K562 (cell line): ENCODE measurements around the gene SPATS2L. TPM values are rescaled to one million over a fixed set of nuclear protein-coding genes. Genes with fewer than 3 reads are reported as not detected.
A peak's percentile ranks its signal among the peaks of the same experiment; 100 is the strongest.

Experiments
- ATAC-seq: fragments of 200-7000 bp; cut with Tn5 transposase; 3 replicates; pipeline ENCODE4 v1.9.1; 2020; ENCODE audit warnings: moderate library complexity
- BruUV-seq: library from RNA; stranded (reverse); fragments of 400-500 nt; replicated peaks from 2 replicates; lab custom pipeline; 2021; lab: Mats Ljungman, UMichigan
- CTCF ChIA-PET: fragments of 300-600 bp; formaldehyde crosslinking; extraction: SDS; loops from one replicate; lab custom pipeline; 2021; ENCODE audit warnings: low intra/inter-chr PET ratio; lab: Yijun Ruan, JAX
- POLR2A ChIA-PET: fragments of 300-600, 350-650 bp; sonication (Branson Sonifier 250); formaldehyde crosslinking; extraction: SDS; loops from one replicate; lab custom pipeline; 2021; ENCODE audit warnings: antibody characterized with exemption, inconsistent platforms; lab: Yijun Ruan, JAX
- DNase-seq, 4 experiments: peaks; one replicate each; pipeline versions ENCODE4 v3.0.0 to v3.0.0-alpha.2; 2011 to 2018; ENCODE audit warnings: low spot score in 3 of 4, mixed read lengths in 3 of 4; ENCODE audit errors: extremely low read depth in 1 of 4
- FAIRE-seq: peaks from 2 replicates; lab custom pipeline; 2011; peaks lifted over from hg19 to GRCh38; lab: Jason Lieb, UNC
- H2AFZ ChIP-seq: 2 replicates; pipeline ENCODE4 v1.6.0; 2011; ENCODE audit warnings: low read depth, low read length, control low read depth, inconsistent platforms
- H3K27ac ChIP-seq: fragments of 200-600 bp; 3 replicates; pipeline ENCODE4 v1.8.0; 2011; ENCODE audit warnings: low read depth, mild to moderate bottlenecking, control low read depth, inconsistent platforms, low read length, moderate library complexity, mixed read lengths; ENCODE audit errors: extremely low read depth
- H3K27me3 ChIP-seq, 2 experiments: fragments of 300-600 bp in 1 of 2; 2 replicates in 1 of 2; 3 replicates in 1 of 2; pipeline versions ENCODE4 v1.6.0 to v1.8.0; 2011; ENCODE audit warnings: inconsistent platforms in 2 of 2, low read length in 2 of 2, mild to moderate bottlenecking in 1 of 2, mixed read lengths in 1 of 2, moderate library complexity in 1 of 2; ENCODE audit not compliant: control insufficient read depth in 2 of 2, insufficient read depth in 2 of 2
- H3K36me3 ChIP-seq: fragments of 300-600 bp; 3 replicates; pipeline ENCODE4 v1.8.0; 2011; ENCODE audit warnings: mild to moderate bottlenecking, low read length, inconsistent platforms; ENCODE audit not compliant: control insufficient read depth, insufficient read depth
- H3K4me1 ChIP-seq, 2 experiments: fragments of 200-600 bp in 1 of 2; replicated peaks in 1 of 2; 2 replicates in 1 of 2; 3 replicates in 1 of 2; pipeline versions ENCODE4 v1.5.1 to v1.8.0; 2011; ENCODE audit warnings: inconsistent platforms in 2 of 2, low read length in 2 of 2, mild to moderate bottlenecking in 1 of 2, mixed read lengths in 1 of 2, moderate library complexity in 1 of 2; ENCODE audit not compliant: control insufficient read depth in 2 of 2, insufficient read depth in 2 of 2
- H3K4me2 ChIP-seq: 2 replicates; pipeline ENCODE4 v1.6.1; 2011; ENCODE audit warnings: low read length, control low read depth, inconsistent platforms, mixed read lengths; ENCODE audit not compliant: insufficient read depth
- H3K4me3 ChIP-seq: fragments of 200-600 bp; sonication (generic), shearing (Covaris generic); 2 replicates; pipeline ENCODE4 v1.5.1; 2016; ENCODE audit warnings: control low read depth, inconsistent platforms
- H3K79me2 ChIP-seq: fragments of 200-600 bp; 3 replicates; pipeline ENCODE4 v1.8.0; 2011; ENCODE audit warnings: low read length, inconsistent platforms; ENCODE audit not compliant: control insufficient read depth, insufficient read depth
- H3K9ac ChIP-seq, 2 experiments: 2 replicates each; pipeline versions ENCODE4 v1.6.0 to v1.6.1; 2011; ENCODE audit warnings: low read depth in 2 of 2, low read length in 2 of 2, control low read depth in 1 of 2, inconsistent platforms in 1 of 2, mild to moderate bottlenecking in 1 of 2, mixed read lengths in 1 of 2; ENCODE audit not compliant: insufficient read depth in 1 of 2
- H3K9me1 ChIP-seq: one replicate; pipeline ENCODE4 v1.6.0; 2011; ENCODE audit warnings: inconsistent platforms, mild to moderate bottlenecking, low read length, moderate library complexity; ENCODE audit not compliant: control insufficient read depth, insufficient read depth
- H3K9me3 ChIP-seq: replicated peaks from 2 replicates; pipeline ENCODE4 v1.5.1; 2011; ENCODE audit warnings: low read depth, low read length, inconsistent platforms; ENCODE audit not compliant: control insufficient read depth, insufficient read depth
- H4K20me1 ChIP-seq: replicated peaks from 2 replicates; pipeline ENCODE4 v1.6.1; 2011; ENCODE audit warnings: low read length, inconsistent platforms, mixed read lengths; ENCODE audit not compliant: control insufficient read depth, insufficient read depth
- FOSL1 ChIP-seq: fragments of 200-800 bp; sonication (Bioruptor generic); conservative IDR thresholded peaks from 2 replicates; pipeline ENCODE4 v1.6.1; 2016; ENCODE audit warnings: missing genetic modification characterization, missing compliant biosample characterization
- LARP7 ChIP-seq: fragments of 450-650 bp; IDR thresholded peaks from 2 replicates; pipeline ENCODE4 v1.6.1; 2016
- SAFB ChIP-seq: fragments of 200-400 bp; formaldehyde crosslinking; IDR thresholded peaks from 2 replicates; pipeline ENCODE4 v1.6.1; 2017; ENCODE audit warnings: low read depth, low read length, borderline replicate concordance
- SMARCE1 ChIP-seq: fragments of 450-650 bp; IDR thresholded peaks from 2 replicates; pipeline ENCODE4 v1.7.1; 2016; ENCODE audit warnings: mild to moderate bottlenecking
- WGBS: fragments of 100-300 bp; shearing (Covaris generic); methylation state at CpG from one replicate; pipeline ENCODE4 v1.1.6; 2016; ENCODE audit warnings: low coverage, mixed read lengths; ENCODE audit not compliant: insufficient coverage; ENCODE audit errors: missing lambda C conversion rate; 5-methylcytosine and 5-hydroxymethylcytosine counted together
- in situ Hi-C: fragments of 300-500 bp; cut with MboI; formaldehyde crosslinking; loops from 4 replicates; pipeline ENCODE4 v1.15.0; 2018; ENCODE audit warnings: inconsistent platforms, mixed read lengths
- intact Hi-C: fragments of 100-400 bp; cut with micrococcal nuclease; formaldehyde crosslinking; loops from 2 replicates; pipeline ENCODE4 v1.14.2; 2022
- polyA plus RNA-seq, 8 experiments: library from polyadenylated mRNA; depleted of rRNA in 4 of 8; stranded (reverse) in 5 of 8; unstranded in 3 of 8; fragments of >200 nt; fragmentation: Nextera tagmentation in 2 of 8; fragmentation: Illumina TruSeq in 1 of 8; extraction: Ambion mirVana in 2 of 8; extraction: Trizol in 1 of 8; gene quantifications; 2 replicates each; pipeline versions ENCODE4 v1.2.1 to v1.2.3, GENCODE V29; 2011 to 2014; ENCODE audit warnings: inconsistent platforms in 1 of 8, missing spikeins in 1 of 8
- total RNA-seq, 7 experiments: library from RNA; depleted of rRNA in 6 of 7; stranded (reverse); fragments of >200 nt in 6 of 7; fragmentation: Illumina TruSeq in 2 of 7; extraction: Trizol in 2 of 7; gene quantifications; 2 replicates each; pipeline versions ENCODE4 v1.2.1 to v1.2.3, GENCODE V29; 2011 to 2021; ENCODE audit warnings: low replicate concordance in 1 of 7
- TF ChIP-seq, protein P1 (sequence below): fragments of 450-650 bp; formaldehyde crosslinking; IDR thresholded peaks from 2 replicates; pipeline ENCODE4 v1.4.0; 2022; ENCODE audit warnings: mild to moderate bottlenecking, moderate library complexity
- TF ChIP-seq, protein P2 (sequence below): sonication (generic); formaldehyde crosslinking; IDR thresholded peaks from 2 replicates; pipeline ENCODE4 v1.8.0; 2022; ENCODE audit warnings: missing genetic modification reagents, mild to moderate bottlenecking, moderate library complexity, borderline replicate concordance

Gene SPATS2L
- total and polyA plus RNA-seq, 9 of the 15 experiments (the other 6 are each of a cell fraction or from before 2014, with no cell fraction given), result 11.3 to 41.5 (median 24.9) TPM

DNA sequence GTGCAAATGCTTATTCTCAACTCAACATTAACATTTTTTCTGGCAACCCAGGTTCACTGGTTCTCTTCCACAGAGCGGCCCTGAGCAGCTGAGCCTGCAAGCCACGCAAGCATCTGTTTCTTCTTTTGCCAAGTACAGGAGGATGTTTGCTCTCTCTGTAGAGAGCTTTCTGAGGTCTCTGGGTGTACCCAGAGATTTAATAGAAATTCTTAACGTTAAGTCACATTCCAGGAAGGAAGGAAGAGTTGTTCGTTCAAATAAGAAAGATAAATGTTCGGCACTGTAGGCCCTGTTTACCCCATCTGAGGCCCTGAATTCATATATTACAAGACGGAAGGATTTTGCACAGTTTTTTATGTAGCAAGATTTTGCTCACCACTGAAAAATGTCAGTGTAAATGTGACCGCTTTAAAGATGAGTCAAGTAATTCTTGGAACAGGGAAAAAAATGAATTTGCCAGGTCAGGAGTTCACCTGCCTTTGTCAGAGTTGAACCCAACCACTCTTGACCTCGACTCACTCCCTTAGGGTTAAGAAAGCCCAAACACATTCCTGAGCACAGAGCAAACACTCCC is 173.3 kb downstream of the SPATS2L start:
- H3K27ac ChIP-seq, result no peak overlapping the region
- H3K9me1 ChIP-seq, result no peaks in the 10 kb centered on the region
- H4K20me1 ChIP-seq, result no peaks in the 10 kb centered on the region
- DNase-seq (no peak), ATAC-seq (no peak), FAIRE-seq (no peak)
- no peaks in the 10 kb centered on the region; the same call in 2 of the 3 replicates for H3K36me3 ChIP-seq
- CTCF ChIA-PET, result interaction anchor here (1.0 kb wide), 1 partner anchor 500 kb away, joined by 3 read pairs; no protein-coding TSS in a partner anchor
- POLR2A ChIA-PET, result interaction anchor here (0.6 to 0.7 kb wide), 2 partner anchors 11 to 477 kb away, joined by 3 read pairs; no protein-coding TSS in a partner anchor
- no TSS peak for BruUV-seq
- no peaks in the 10 kb centered on the region for H3K79me2 ChIP-seq
- H2AFZ ChIP-seq, result no peak overlapping the region
- no peak overlapping the region for H3K4me3 ChIP-seq
- peaks cover 4 to 6% of the 10 kb centered on the region in 2 experiments; a peak in 3 of 5 replicates for H3K4me1 ChIP-seq
- in situ Hi-C loops (loop anchor here (10.0 kb wide), 1 partner anchor 225 kb away; no protein-coding TSS in a partner anchor), intact Hi-C loops (loop anchor here (10.0 kb wide), 1 partner anchor 135 kb away; no protein-coding TSS in a partner anchor)
- 0 out of 2 replicates have a peak, but pooled peaks have one; percentile 17 for TF ChIP-seq FOSL1 (tag)
- TF ChIP-seq SMARCE1, result no peak
- TF ChIP-seq, protein P1, sequence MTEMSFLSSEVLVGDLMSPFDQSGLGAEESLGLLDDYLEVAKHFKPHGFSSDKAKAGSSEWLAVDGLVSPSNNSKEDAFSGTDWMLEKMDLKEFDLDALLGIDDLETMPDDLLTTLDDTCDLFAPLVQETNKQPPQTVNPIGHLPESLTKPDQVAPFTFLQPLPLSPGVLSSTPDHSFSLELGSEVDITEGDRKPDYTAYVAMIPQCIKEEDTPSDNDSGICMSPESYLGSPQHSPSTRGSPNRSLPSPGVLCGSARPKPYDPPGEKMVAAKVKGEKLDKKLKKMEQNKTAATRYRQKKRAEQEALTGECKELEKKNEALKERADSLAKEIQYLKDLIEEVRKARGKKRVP (CRISPR knock-in tag), result no peak
- TF ChIP-seq, protein P2, sequence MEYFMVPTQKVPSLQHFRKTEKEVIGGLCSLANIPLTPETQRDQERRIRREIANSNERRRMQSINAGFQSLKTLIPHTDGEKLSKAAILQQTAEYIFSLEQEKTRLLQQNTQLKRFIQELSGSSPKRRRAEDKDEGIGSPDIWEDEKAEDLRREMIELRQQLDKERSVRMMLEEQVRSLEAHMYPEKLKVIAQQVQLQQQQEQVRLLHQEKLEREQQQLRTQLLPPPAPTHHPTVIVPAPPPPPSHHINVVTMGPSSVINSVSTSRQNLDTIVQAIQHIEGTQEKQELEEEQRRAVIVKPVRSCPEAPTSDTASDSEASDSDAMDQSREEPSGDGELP (CRISPR knock-in tag), result no peak
- no peak for TF ChIP-seq LARP7
- TF ChIP-seq SAFB, result no peak
- WGBS, result 21% methylated on average over 8 of the region's 8 CpGs
- no peak overlapping the region for H3K9ac ChIP-seq
- H3K27me3 ChIP-seq, result no peaks in the 10 kb centered on the region
- H3K4me2 ChIP-seq, result no peak overlapping the region
- H3K9me3 ChIP-seq, result no peaks in the 10 kb centered on the region
